ACC112 (cell line): ENCODE data around the gene UPK1A.
"Not testable (repeated sequence)": the region's sequence is repeated elsewhere in the genome, so short reads cannot be mapped to it uniquely, and the experiment has no call there.

Experiments
- H2AFZ ChIP-seq: fragments of 200-600 bp; sonication (generic); one replicate; pipeline ENCODE4 v1.6.0; 2017; ENCODE audit warnings: antibody characterized with exemption, low read length; ENCODE audit not compliant: unreplicated experiment
- H3K27ac ChIP-seq: fragments of 200-600 bp; sonication (generic); 2 replicates; pipeline ENCODE4 v1.5.1; 2014; ENCODE audit warnings: low read depth, mild to moderate bottlenecking, antibody characterized with exemption, low read length, moderate library complexity
- H3K27me3 ChIP-seq: fragments of 200-600 bp; sonication (generic); 2 replicates; pipeline ENCODE4 v1.6.1; 2014; ENCODE audit warnings: mild to moderate bottlenecking, antibody characterized with exemption, low read length, moderate library complexity, mixed read lengths; ENCODE audit not compliant: insufficient read depth
- H3K36me3 ChIP-seq: fragments of 200-600 bp; sonication (generic); 2 replicates; pipeline ENCODE4 v1.6.1; 2016; ENCODE audit warnings: mild to moderate bottlenecking, antibody characterized with exemption, low read length, moderate library complexity, mixed read lengths; ENCODE audit not compliant: insufficient read depth
- H3K4me1 ChIP-seq: fragments of 200-600 bp; sonication (generic); one replicate; pipeline ENCODE4 v1.6.1; 2016; ENCODE audit warnings: low read length, mixed read lengths; ENCODE audit not compliant: insufficient read depth, unreplicated experiment, control insufficient read depth
- H3K4me3 ChIP-seq: fragments of 200-600 bp; sonication (generic); 2 replicates; pipeline ENCODE4 v1.5.1; 2014; ENCODE audit warnings: mild to moderate bottlenecking, low read depth, low read length
- H3K79me2 ChIP-seq: fragments of 200-600 bp; sonication (generic); one replicate; pipeline ENCODE4 v1.6.0; 2016; ENCODE audit warnings: low read length; ENCODE audit not compliant: control insufficient read depth, unreplicated experiment, insufficient read depth

The UPK1A gene

GRCh38 chr19:35718345-35719041, 52.2 kb downstream of the UPK1A start:
- no peaks in the 10 kb centered on the region for H3K27me3 ChIP-seq
- H3K79me2 ChIP-seq = peaks cover 24% of the 10 kb centered on the region
- H2AFZ ChIP-seq = no peak overlapping the region
- peaks cover 4% of the 10 kb centered on the region for H3K4me1 ChIP-seq
- no peaks in the 10 kb centered on the region for H3K36me3 ChIP-seq
- H3K27ac ChIP-seq = no peak overlapping the region
- peak overlapping the region; percentile 88 for H3K4me3 ChIP-seq

- H2AFZ ChIP-seq = no peak overlapping the region
- H3K4me1 ChIP-seq = peaks cover 4% of the 10 kb centered on the region
- no peaks in the 10 kb centered on the region; the same call in 1 of the 2 replicates for H3K36me3 ChIP-seq
- no peaks in the 10 kb centered on the region for H3K27me3 ChIP-seq
- peaks cover 24% of the 10 kb centered on the region for H3K79me2 ChIP-seq
- peak overlapping the region; percentile 88 for H3K4me3 ChIP-seq
- H3K27ac ChIP-seq = no peak overlapping the region
Measured at GRCh38 chr19:35719402-35720162, 53.3 kb downstream of the UPK1A start.

- Histone ChIP-seq H3K27me3 (no peaks in the 10 kb centered on the region), H3K27ac (no peak overlapping the region), H3K4me3 (no peak overlapping the region; the same call in 1 of the 2 replicates), H3K79me2 (peaks cover 24% of the 10 kb centered on the region), H2AFZ (no peak overlapping the region), H3K4me1 (peaks cover 4% of the 10 kb centered on the region), H3K36me3 (no peaks in the 10 kb centered on the region; the same call in 1 of the 2 replicates)
Measured at GRCh38 chr19:35720163-35720524, 53.8 kb downstream of the UPK1A start.

GRCh38 chr19:35720648-35721047, 54.3 kb downstream of the UPK1A start:
- H3K79me2 ChIP-seq = peaks cover 24% of the 10 kb centered on the region
- peaks cover 4% of the 10 kb centered on the region for H3K4me1 ChIP-seq
- H2AFZ ChIP-seq = no peak overlapping the region
- H3K27ac ChIP-seq = no peak overlapping the region
- H3K36me3 ChIP-seq = no peaks in the 10 kb centered on the region; the same call in 1 of the 2 replicates
- no peaks in the 10 kb centered on the region for H3K27me3 ChIP-seq
- H3K4me3 ChIP-seq = no peak overlapping the region

- Histone ChIP-seq H3K4me1 (no peaks in the 10 kb centered on the region), H3K79me2 (peaks cover 24% of the 10 kb centered on the region), H3K36me3 (peaks cover 5% of the 10 kb centered on the region; the same call in 1 of the 2 replicates)
Measured at GRCh38 chr19:35721374-35721773, 55.1 kb downstream of the UPK1A start.

GRCh38 chr19:35722461-35722860, 56.1 kb downstream of the UPK1A start:
- H3K36me3 ChIP-seq = peaks cover 5% of the 10 kb centered on the region; the same call in 1 of the 2 replicates
- H3K27ac ChIP-seq = no peak overlapping the region
- H3K4me3 ChIP-seq = no peak overlapping the region
- H2AFZ ChIP-seq = no peak overlapping the region
- H3K4me1 ChIP-seq = no peaks in the 10 kb centered on the region
- peaks cover 24% of the 10 kb centered on the region for H3K79me2 ChIP-seq
- no peaks in the 10 kb centered on the region for H3K27me3 ChIP-seq

More at GRCh38 chr19:35721374-35721773, 55.1 kb downstream of the UPK1A start:
- Histone ChIP-seq H3K27me3 (no peaks in the 10 kb centered on the region), H3K27ac (no peak overlapping the region), H3K4me3 (no peak overlapping the region), H2AFZ (no peak overlapping the region)

- Histone ChIP-seq H2AFZ (no peak overlapping the region), H3K27me3 (no peaks in the 10 kb centered on the region), H3K4me3 (no peak overlapping the region), H3K36me3 (peaks cover 5% of the 10 kb centered on the region; the same call in 1 of the 2 replicates), H3K27ac (no peak overlapping the region), H3K79me2 (peaks cover 24% of the 10 kb centered on the region), H3K4me1 (no peaks in the 10 kb centered on the region)
Measured at GRCh38 chr19:35722897-35723296, 56.6 kb downstream of the UPK1A start.

GRCh38 chr19:35723671-35724070, 57.4 kb downstream of the UPK1A start:
- Histone ChIP-seq H3K27ac (no peak overlapping the region), H3K27me3 (no peaks in the 10 kb centered on the region), H3K4me1 (no peaks in the 10 kb centered on the region), H2AFZ (no peak overlapping the region), H3K4me3 (no peak overlapping the region), H3K79me2 (peaks cover 16% of the 10 kb centered on the region), H3K36me3 (peaks cover 5% of the 10 kb centered on the region; the same call in 1 of the 2 replicates)

- H3K79me2 ChIP-seq = peaks cover 12% of the 10 kb centered on the region
- H3K4me3 ChIP-seq, H3K4me1 ChIP-seq, H3K27me3 ChIP-seq, H3K36me3 ChIP-seq, H3K27ac ChIP-seq, H2AFZ ChIP-seq: not testable (repeated sequence)
Measured at GRCh38 chr19:35724132-35724531, 57.8 kb downstream of the UPK1A start.

- Histone ChIP-seq H3K27ac (no peak overlapping the region), H3K36me3 (peaks cover 5% of the 10 kb centered on the region; the same call in 1 of the 2 replicates), H3K4me1 (no peaks in the 10 kb centered on the region), H3K79me2 (peaks cover 7% of the 10 kb centered on the region), H3K27me3 (no peaks in the 10 kb centered on the region), H3K4me3 (no peak overlapping the region), H2AFZ (no peak overlapping the region)
Measured at GRCh38 chr19:35724560-35724959, 58.2 kb downstream of the UPK1A start.
